Measurements from ENCODE around the gene DNAL4. TPM values are rescaled to one million over a fixed set of nuclear protein-coding genes. Genes with fewer than 3 reads are reported as not detected.

DNAL4 gene
- total and polyA plus RNA-seq, 11 donors, result 7.9 to 16.4 (median 10.4) TPM

- DNase-seq (no peak), ATAC-seq (no peak)
- Histone ChIP-seq H3K4me3 (no peak overlapping the region), H3K27me3 (peaks cover 0 to 19% (median 2%) of the 10 kb centered on the region in 9 donors), H3K4me1 (peaks cover 0 to 13% (median 0%) of the 10 kb centered on the region in 12 donors), H3K27ac (no peak overlapping the region), H3K36me3 (no peaks in the 10 kb centered on the region), H3K9me3 (no peaks in the 10 kb centered on the region)
- TF ChIP-seq, protein P1, sequence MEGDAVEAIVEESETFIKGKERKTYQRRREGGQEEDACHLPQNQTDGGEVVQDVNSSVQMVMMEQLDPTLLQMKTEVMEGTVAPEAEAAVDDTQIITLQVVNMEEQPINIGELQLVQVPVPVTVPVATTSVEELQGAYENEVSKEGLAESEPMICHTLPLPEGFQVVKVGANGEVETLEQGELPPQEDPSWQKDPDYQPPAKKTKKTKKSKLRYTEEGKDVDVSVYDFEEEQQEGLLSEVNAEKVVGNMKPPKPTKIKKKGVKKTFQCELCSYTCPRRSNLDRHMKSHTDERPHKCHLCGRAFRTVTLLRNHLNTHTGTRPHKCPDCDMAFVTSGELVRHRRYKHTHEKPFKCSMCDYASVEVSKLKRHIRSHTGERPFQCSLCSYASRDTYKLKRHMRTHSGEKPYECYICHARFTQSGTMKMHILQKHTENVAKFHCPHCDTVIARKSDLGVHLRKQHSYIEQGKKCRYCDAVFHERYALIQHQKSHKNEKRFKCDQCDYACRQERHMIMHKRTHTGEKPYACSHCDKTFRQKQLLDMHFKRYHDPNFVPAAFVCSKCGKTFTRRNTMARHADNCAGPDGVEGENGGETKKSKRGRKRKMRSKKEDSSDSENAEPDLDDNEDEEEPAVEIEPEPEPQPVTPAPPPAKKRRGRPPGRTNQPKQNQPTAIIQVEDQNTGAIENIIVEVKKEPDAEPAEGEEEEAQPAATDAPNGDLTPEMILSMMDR (IDR thresholded peaks at IDR 0.05), result no peak
- no peak for TF ChIP-seq POLR2A (IDR thresholded peaks at IDR 0.05)
- WGBS, 4 donors, result 82 to 92% (median 85%) methylated on average over 6 of the region's 6 CpGs
- intact Hi-C loops (cut with DNase I), result no loop called here
These were observed 43.5 kb upstream of the DNAL4 start for GRCh38 chr22:38837414-38837928.

- ATAC-seq (no peak), DNase-seq (no peak)
- intact Hi-C loops (cut with DNase I), result no loop called here
- H3K4me1 ChIP-seq, result no peaks in the 10 kb centered on the region
- TF ChIP-seq, protein P1 (IDR thresholded peaks at IDR 0.05), result no peak
- TF ChIP-seq POLR2A (IDR thresholded peaks at IDR 0.05), result no peak
- H3K4me3 ChIP-seq, result no peak overlapping the region
- H3K27me3 ChIP-seq, result peaks cover 0 to 3% (median 0%) of the 10 kb centered on the region in 9 donors
- 67 to 77% (median 71%) methylated on average over 19 of the region's 19 CpGs for WGBS, 4 donors
- no peaks in the 10 kb centered on the region for H3K36me3 ChIP-seq
- H3K27ac ChIP-seq, result no peak overlapping the region
- no peaks in the 10 kb centered on the region for H3K9me3 ChIP-seq
These were observed 42.0 kb upstream of the DNAL4 start for GRCh38 chr22:38835888-38836301.

DNA sequence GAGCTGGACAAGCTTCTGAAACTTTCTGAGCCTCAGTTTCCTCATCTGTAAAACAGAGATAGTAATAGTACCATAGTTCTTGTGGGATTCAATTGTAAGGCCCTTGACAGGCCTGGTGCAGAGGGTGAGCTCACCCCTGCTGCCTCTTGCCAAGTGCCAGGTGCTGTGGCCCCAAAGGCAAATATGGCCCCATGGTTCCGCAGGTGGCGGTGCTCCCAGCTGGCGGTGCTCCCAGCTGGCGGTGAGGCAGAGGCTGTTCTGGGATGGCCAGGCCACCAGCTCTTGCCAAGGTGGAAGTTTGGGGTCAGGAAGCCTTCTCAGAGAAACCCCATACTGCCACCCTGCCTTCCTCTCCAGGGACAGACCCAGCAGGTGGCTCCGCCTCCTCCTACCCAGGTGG is 41.0 kb upstream of the DNAL4 start:
- Histone ChIP-seq H3K4me1 (no peaks in the 10 kb centered on the region), H3K36me3 (no peaks in the 10 kb centered on the region), H3K27me3 (no peaks in the 10 kb centered on the region), H3K4me3 (no peak overlapping the region), H3K9me3 (no peaks in the 10 kb centered on the region), H3K27ac (no peak overlapping the region)
- DNase-seq (no peak), ATAC-seq (no peak)
- TF ChIP-seq, protein P1 (IDR thresholded peaks at IDR 0.05), result no peak
- no peak for TF ChIP-seq POLR2A (IDR thresholded peaks at IDR 0.05)
- intact Hi-C loops (cut with DNase I), result no loop called here
- WGBS, 4 donors, result 94 to 99% (median 96%) methylated on average over 5 of the region's 5 CpGs

GRCh38 chr22:38834215-38834953 is 40.4 kb upstream of the DNAL4 start:
- Histone ChIP-seq H3K36me3 (no peaks in the 10 kb centered on the region), H3K4me3 (no peak overlapping the region), H3K4me1 (no peaks in the 10 kb centered on the region), H3K27ac (no peak overlapping the region), H3K9me3 (no peaks in the 10 kb centered on the region), H3K27me3 (no peaks in the 10 kb centered on the region)
- DNase-seq (no peak), ATAC-seq (no peak)
- 83 to 88% (median 84%) methylated on average over 13 of the region's 13 CpGs for whole genome bisulfite sequencing, 4 donors
- TF ChIP-seq, protein P1 (IDR thresholded peaks at IDR 0.05), result no peak
- TF ChIP-seq POLR2A (IDR thresholded peaks at IDR 0.05), result no peak
- intact Hi-C loops (cut with DNase I), result no loop called here
